ENCODE measurements around the gene AHNAK2.

The AHNAK2 gene

DNA sequence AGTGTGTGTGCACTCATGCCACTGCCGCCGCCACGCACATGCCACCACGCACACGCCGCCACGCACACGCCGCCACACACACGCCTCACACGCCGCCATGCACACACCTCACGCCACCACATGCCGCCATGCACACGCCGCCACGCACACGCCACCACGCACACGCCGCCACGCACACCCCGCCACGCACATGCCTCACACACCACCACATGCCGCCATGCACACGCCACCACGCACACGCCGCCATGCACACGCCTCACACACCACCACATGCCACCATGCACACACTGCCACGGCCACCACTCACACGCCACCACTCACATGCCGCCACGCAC, 13.7 kb upstream of the AHNAK2 start:
- H2AFZ ChIP-seq (ENCODE audit: low read length) = no peak overlapping the region
- no peak overlapping the region for H3K9ac ChIP-seq (ENCODE audit: low read length)
- peaks cover 13% of the 10 kb centered on the region for H3K27me3 ChIP-seq (replicated peaks; ENCODE audit: insufficient read depth, low read length)
- H3K4me3 ChIP-seq (ENCODE audit: low read length) = no peak overlapping the region
- H3K4me1 ChIP-seq (ENCODE audit: low read length) = no peaks in the 10 kb centered on the region
- H3K27ac ChIP-seq (ENCODE audit: low read length) = no peak overlapping the region
- TF ChIP-seq CTCF (IDR thresholded peaks at IDR 0.05; ENCODE audit: low read length) (no peak), EZH2 (optimal IDR thresholded peaks at IDR 0.05; ENCODE audit: low read depth, low read length) (no peak), EZH2phosphoT487 (IDR thresholded peaks at IDR 0.05; ENCODE audit: low read length) (no peak)
- H3K36me3 ChIP-seq (replicated peaks; ENCODE audit: insufficient read depth, low read length) = no peaks in the 10 kb centered on the region
- H3K4me2 ChIP-seq (ENCODE audit: low read depth, low read length) = no peak overlapping the region
- H3K9me2 ChIP-seq (replicated peaks; ENCODE audit: insufficient read depth, low read length) = no peaks in the 10 kb centered on the region
- no peak for DNase-seq
- no peaks in the 10 kb centered on the region for H3F3A ChIP-seq (ENCODE audit: insufficient read depth, low read length)
- no peaks in the 10 kb centered on the region for H3K79me2 ChIP-seq (ENCODE audit: low read length)
- no peaks in the 10 kb centered on the region for H4K20me1 ChIP-seq (ENCODE audit: insufficient read depth, low read length)
- no peaks in the 10 kb centered on the region for H3K9me3 ChIP-seq (replicated peaks; ENCODE audit: insufficient read depth, low read length)

GRCh38 chr14:104989951-104990303, 11.8 kb upstream of the AHNAK2 start:
- Histone ChIP-seq H3K36me3 (replicated peaks; ENCODE audit: insufficient read depth, low read length) (no peaks in the 10 kb centered on the region), H4K20me1 (ENCODE audit: insufficient read depth, low read length) (no peaks in the 10 kb centered on the region), H3K27ac (ENCODE audit: low read length) (no peak overlapping the region), H3K9me3 (replicated peaks; ENCODE audit: insufficient read depth, low read length) (no peaks in the 10 kb centered on the region), H3K4me3 (ENCODE audit: low read length) (no peak overlapping the region), H3K4me1 (ENCODE audit: low read length) (no peaks in the 10 kb centered on the region), H3K27me3 (replicated peaks; ENCODE audit: insufficient read depth, low read length) (peaks cover 21% of the 10 kb centered on the region), H3K9ac (ENCODE audit: low read length) (no peak overlapping the region), H3K9me2 (replicated peaks; ENCODE audit: insufficient read depth, low read length) (no peaks in the 10 kb centered on the region), H3F3A (ENCODE audit: insufficient read depth, low read length) (no peaks in the 10 kb centered on the region), H2AFZ (ENCODE audit: low read length) (no peak overlapping the region), H3K79me2 (ENCODE audit: low read length) (no peaks in the 10 kb centered on the region), H3K4me2 (ENCODE audit: low read depth, low read length) (no peak overlapping the region)
- TF ChIP-seq EZH2phosphoT487 (IDR thresholded peaks at IDR 0.05; ENCODE audit: low read length) (no peak), CTCF (IDR thresholded peaks at IDR 0.05; ENCODE audit: low read length) (no peak), EZH2 (optimal IDR thresholded peaks at IDR 0.05; ENCODE audit: low read depth, low read length) (no peak)
- no peak for DNase-seq

- no peaks in the 10 kb centered on the region for H3K4me1 ChIP-seq (ENCODE audit: low read length)
- H3K9me2 ChIP-seq (replicated peaks; ENCODE audit: insufficient read depth, low read length) = no peaks in the 10 kb centered on the region
- no peak overlapping the region for H3K4me2 ChIP-seq (ENCODE audit: low read depth, low read length)
- H3K27me3 ChIP-seq (replicated peaks; ENCODE audit: insufficient read depth, low read length) = peaks cover 21% of the 10 kb centered on the region
- no peak for TF ChIP-seq EZH2phosphoT487 (IDR thresholded peaks at IDR 0.05; ENCODE audit: low read length)
- TF ChIP-seq CTCF (IDR thresholded peaks at IDR 0.05; ENCODE audit: low read length) = no peak
- no peak for TF ChIP-seq EZH2 (optimal IDR thresholded peaks at IDR 0.05; ENCODE audit: low read depth, low read length)
- H2AFZ ChIP-seq (ENCODE audit: low read length) = no peak overlapping the region
- no peaks in the 10 kb centered on the region for H3F3A ChIP-seq (ENCODE audit: insufficient read depth, low read length)
- H3K36me3 ChIP-seq (replicated peaks; ENCODE audit: insufficient read depth, low read length) = no peaks in the 10 kb centered on the region
- H4K20me1 ChIP-seq (ENCODE audit: insufficient read depth, low read length) = no peaks in the 10 kb centered on the region
- H3K27ac ChIP-seq (ENCODE audit: low read length) = no peak overlapping the region
- H3K9me3 ChIP-seq (replicated peaks; ENCODE audit: insufficient read depth, low read length) = no peaks in the 10 kb centered on the region
- no peak overlapping the region for H3K9ac ChIP-seq (ENCODE audit: low read length)
- H3K79me2 ChIP-seq (ENCODE audit: low read length) = no peaks in the 10 kb centered on the region
- DNase-seq = no peak
- no peak overlapping the region for H3K4me3 ChIP-seq (ENCODE audit: low read length)
Measured at GRCh38 chr14:104989236-104989950, 11.2 kb upstream of the AHNAK2 start.

Measured in MM.1S (cell line).